OCI-LY1 (cell line): ENCODE results near the gene UBE2G2.

ENCODE experiments used
- H2AFZ ChIP-seq: fragments of 200-600 bp; sonication (generic), shearing (Covaris generic); 2 replicates; pipeline ENCODE4 v1.6.0; 2014; ENCODE audit warnings: antibody characterized with exemption, mild to moderate bottlenecking, low read length
- H3F3A ChIP-seq: fragments of 200-600 bp; sonication (generic), shearing (Covaris generic); 2 replicates; pipeline ENCODE4 v1.6.0; 2014; ENCODE audit warnings: mild to moderate bottlenecking, antibody characterized with exemption, low read length, moderate library complexity; ENCODE audit not compliant: insufficient read depth
- H3K27ac ChIP-seq: fragments of 200-600 bp; sonication (generic); 2 replicates; pipeline ENCODE4 v1.5.1; 2014; ENCODE audit warnings: low read length, mixed run types, mild to moderate bottlenecking, low read depth; ENCODE audit not compliant: poor library complexity, severe bottlenecking
- H3K27me3 ChIP-seq: fragments of 200-600 bp; sonication (generic); 2 replicates; pipeline ENCODE4 v1.6.0; 2014; ENCODE audit warnings: antibody characterized with exemption, mild to moderate bottlenecking, low read length, moderate library complexity; ENCODE audit not compliant: insufficient read depth
- H3K36me3 ChIP-seq: fragments of 200-600 bp; sonication (generic); 2 replicates; pipeline ENCODE4 v1.6.1; 2014; ENCODE audit warnings: mild to moderate bottlenecking, antibody characterized with exemption, low read length, moderate library complexity, mixed read lengths; ENCODE audit not compliant: insufficient read depth
- H3K4me1 ChIP-seq: fragments of 200-600 bp; sonication (generic); 2 replicates; pipeline ENCODE4 v1.5.1; 2014; ENCODE audit warnings: mild to moderate bottlenecking, low read length, moderate library complexity; ENCODE audit not compliant: insufficient read depth, severe bottlenecking
- H3K4me2 ChIP-seq: fragments of 200-600 bp; sonication (generic), shearing (Covaris generic); 2 replicates; pipeline ENCODE4 v1.6.1; 2014; ENCODE audit warnings: low read length
- H3K4me3 ChIP-seq: fragments of 200-600 bp; sonication (generic); 2 replicates; pipeline ENCODE4 v1.5.1; 2014; ENCODE audit warnings: low read length, low read depth, mild to moderate bottlenecking, mixed read lengths; ENCODE audit not compliant: poor library complexity, severe bottlenecking
- H3K79me2 ChIP-seq: fragments of 200-600 bp; shearing (Covaris generic); 2 replicates; pipeline ENCODE4 v1.6.1; 2016; ENCODE audit warnings: mixed run types, low read length, mixed read lengths; ENCODE audit not compliant: insufficient read depth
- H3K9ac ChIP-seq: fragments of 200-600 bp; sonication (generic), shearing (Covaris generic); 2 replicates; pipeline ENCODE4 v1.6.1; 2014; ENCODE audit warnings: mild to moderate bottlenecking, low read length, mixed read lengths
- H3K9me2 ChIP-seq: fragments of 200-600 bp; sonication (generic), shearing (Covaris generic); 2 replicates; pipeline ENCODE4 v1.6.1; 2014; ENCODE audit warnings: low read depth, mild to moderate bottlenecking, low read length, mixed read lengths
- H3K9me3 ChIP-seq: fragments of 200-600 bp; shearing (Covaris generic); 2 replicates; pipeline ENCODE4 v1.6.1; 2014; ENCODE audit warnings: low read length, mixed read lengths
- H4K20me1 ChIP-seq: fragments of 200-600 bp; sonication (generic), shearing (Covaris generic); 2 replicates; pipeline ENCODE4 v1.6.0; 2016; ENCODE audit warnings: mild to moderate bottlenecking, low read length; ENCODE audit not compliant: insufficient read depth
- CTCF ChIP-seq: fragments of 200-600 bp; sonication (generic), shearing (Covaris generic); IDR thresholded peaks from 2 replicates; pipeline ENCODE4 v1.5.1; 2017; ENCODE audit warnings: mild to moderate bottlenecking, antibody characterized with exemption, low read length, moderate library complexity, mixed read lengths
- EZH2 ChIP-seq: fragments of 200-600 bp; sonication (generic), shearing (Covaris generic); IDR thresholded peaks from 2 replicates; pipeline ENCODE4 v1.8.0; 2017; ENCODE audit warnings: borderline replicate concordance, mixed run types, mild to moderate bottlenecking, antibody characterized with exemption, low read length, moderate library complexity, mixed read lengths

Gene UBE2G2

GRCh38 chr21:44789880-44790279 lies 11.7 kb downstream of the UBE2G2 start:
- Histone ChIP-seq H3K9ac (no peak overlapping the region), H3K4me3 (no peak overlapping the region), H3K9me2 (no peaks in the 10 kb centered on the region), H3K27me3 (no peaks in the 10 kb centered on the region), H3K36me3 (peaks cover 68% of the 10 kb centered on the region), H3K79me2 (peaks cover 92% of the 10 kb centered on the region), H3K4me1 (peaks cover 37% of the 10 kb centered on the region), H4K20me1 (no peaks in the 10 kb centered on the region; the same call in 1 of the 2 replicates), H3K4me2 (no peak overlapping the region), H3K9me3 (no peaks in the 10 kb centered on the region), H3F3A (no peaks in the 10 kb centered on the region), H3K27ac (no peak overlapping the region), H2AFZ (no peak overlapping the region)
- TF ChIP-seq EZH2 (no peak), CTCF (no peak)

- Histone ChIP-seq H3K27me3 (no peaks in the 10 kb centered on the region), H3K4me2 (no peak overlapping the region), H3K79me2 (peaks cover 76% of the 10 kb centered on the region), H3F3A (no peaks in the 10 kb centered on the region), H3K27ac (no peak overlapping the region), H3K9me2 (no peaks in the 10 kb centered on the region), H3K36me3 (peaks cover 80% of the 10 kb centered on the region), H3K9ac (no peak overlapping the region), H3K4me1 (peaks cover 21% of the 10 kb centered on the region), H2AFZ (no peak overlapping the region), H3K9me3 (no peaks in the 10 kb centered on the region), H4K20me1 (peaks cover 2% of the 10 kb centered on the region), H3K4me3 (no peak overlapping the region)
- TF ChIP-seq CTCF (no peak), EZH2 (no peak)
These were observed 15.8 kb downstream of the UBE2G2 start for GRCh38 chr21:44785620-44786335.

- no peaks in the 10 kb centered on the region for H3K27me3 ChIP-seq
- peaks cover 12% of the 10 kb centered on the region for H3K4me1 ChIP-seq
- TF ChIP-seq EZH2 (no peak), CTCF (no peak)
- H3K4me3 ChIP-seq, result no peak overlapping the region
- H2AFZ ChIP-seq, result no peak overlapping the region
- peaks cover 2% of the 10 kb centered on the region for H4K20me1 ChIP-seq
- H3K9me2 ChIP-seq, result no peaks in the 10 kb centered on the region
- H3F3A ChIP-seq, result no peaks in the 10 kb centered on the region
- H3K4me2 ChIP-seq, result no peak overlapping the region
- peaks cover 80% of the 10 kb centered on the region for H3K36me3 ChIP-seq
- no peak overlapping the region for H3K9ac ChIP-seq
- H3K27ac ChIP-seq, result no peak overlapping the region
- no peaks in the 10 kb centered on the region for H3K9me3 ChIP-seq
- H3K79me2 ChIP-seq, result peaks cover 67% of the 10 kb centered on the region
These were observed 16.8 kb downstream of the UBE2G2 start for GRCh38 chr21:44784810-44785209.
